SK-N-SH (cell line): ENCODE data around the gene TTC28.

Experiments
- RAD21 ChIP-seq: IDR thresholded peaks from 2 replicates; pipeline ENCODE4 v1.6.1; 2012; ENCODE audit warnings: mild to moderate bottlenecking, low read length
- TF ChIP-seq, protein P1 (sequence below): IDR thresholded peaks from 2 replicates; pipeline ENCODE4 v1.4.0; 2012; ENCODE audit warnings: low read depth
- TF ChIP-seq, protein P2 (sequence below): fragments of 200-600 bp; sonication (generic); IDR thresholded peaks from 2 replicates; pipeline ENCODE4 v1.6.1; 2017; ENCODE audit warnings: antibody characterized with exemption, mild to moderate bottlenecking, moderate library complexity

DNA sequence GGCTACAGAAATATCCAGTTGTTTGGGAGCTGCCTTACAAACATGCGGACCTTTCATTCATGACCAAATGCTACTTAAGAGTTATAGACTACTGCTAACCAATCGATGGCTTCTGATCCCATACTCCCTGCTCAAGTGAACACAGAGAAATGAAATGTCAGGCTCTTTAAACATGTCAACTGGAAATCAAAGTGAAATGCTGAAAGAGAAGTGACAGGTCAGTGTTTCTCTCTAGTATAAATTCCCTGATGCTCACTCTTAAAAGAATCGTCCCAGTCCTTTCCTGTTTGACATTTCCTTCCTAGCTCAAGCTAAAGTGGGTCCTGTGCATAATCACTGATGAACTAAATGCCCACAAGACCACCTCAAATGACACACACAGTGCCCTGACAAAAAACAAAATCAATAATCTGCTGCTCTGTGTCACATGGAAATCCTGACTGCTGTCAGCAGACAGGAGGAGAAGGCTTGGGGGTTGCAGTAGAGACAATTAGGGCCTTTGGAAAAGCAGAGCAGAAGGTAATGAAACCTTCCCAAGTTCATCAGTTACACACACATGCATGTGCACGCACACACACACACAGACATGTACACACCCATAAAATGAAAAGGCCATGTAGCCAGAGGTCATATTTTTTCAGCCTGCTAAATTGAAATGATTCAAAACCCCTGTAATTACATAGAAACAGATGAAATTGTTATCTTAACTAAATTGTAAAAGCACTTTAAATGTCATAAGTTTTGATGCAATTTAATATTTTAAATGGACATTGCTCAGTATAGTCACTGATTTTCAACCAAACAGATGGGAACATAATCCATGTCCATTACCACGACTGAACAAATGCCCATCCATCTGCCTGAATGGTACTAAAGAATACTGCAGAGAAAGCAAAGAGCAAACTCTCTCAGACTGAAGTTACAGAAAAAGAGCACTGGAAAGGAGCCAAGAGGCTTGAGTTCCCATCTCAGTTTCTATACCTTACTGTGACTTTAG is 330.7 kb downstream of the TTC28 start:
- TF ChIP-seq, protein P1, sequence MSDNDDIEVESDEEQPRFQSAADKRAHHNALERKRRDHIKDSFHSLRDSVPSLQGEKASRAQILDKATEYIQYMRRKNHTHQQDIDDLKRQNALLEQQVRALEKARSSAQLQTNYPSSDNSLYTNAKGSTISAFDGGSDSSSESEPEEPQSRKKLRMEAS: no peak
- TF ChIP-seq, protein P2, sequence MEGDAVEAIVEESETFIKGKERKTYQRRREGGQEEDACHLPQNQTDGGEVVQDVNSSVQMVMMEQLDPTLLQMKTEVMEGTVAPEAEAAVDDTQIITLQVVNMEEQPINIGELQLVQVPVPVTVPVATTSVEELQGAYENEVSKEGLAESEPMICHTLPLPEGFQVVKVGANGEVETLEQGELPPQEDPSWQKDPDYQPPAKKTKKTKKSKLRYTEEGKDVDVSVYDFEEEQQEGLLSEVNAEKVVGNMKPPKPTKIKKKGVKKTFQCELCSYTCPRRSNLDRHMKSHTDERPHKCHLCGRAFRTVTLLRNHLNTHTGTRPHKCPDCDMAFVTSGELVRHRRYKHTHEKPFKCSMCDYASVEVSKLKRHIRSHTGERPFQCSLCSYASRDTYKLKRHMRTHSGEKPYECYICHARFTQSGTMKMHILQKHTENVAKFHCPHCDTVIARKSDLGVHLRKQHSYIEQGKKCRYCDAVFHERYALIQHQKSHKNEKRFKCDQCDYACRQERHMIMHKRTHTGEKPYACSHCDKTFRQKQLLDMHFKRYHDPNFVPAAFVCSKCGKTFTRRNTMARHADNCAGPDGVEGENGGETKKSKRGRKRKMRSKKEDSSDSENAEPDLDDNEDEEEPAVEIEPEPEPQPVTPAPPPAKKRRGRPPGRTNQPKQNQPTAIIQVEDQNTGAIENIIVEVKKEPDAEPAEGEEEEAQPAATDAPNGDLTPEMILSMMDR: no peak
- peak; percentile 26; the same call in 1 of the 2 replicates for TF ChIP-seq RAD21
